GM20431 (cell line): Measurements from ENCODE around the gene ARHGAP8.

Source experiments
- in situ Hi-C: fragments of 300-500 bp; cut with MseI, MboI; formaldehyde crosslinking; loops from one replicate; pipeline ENCODE4 v1.15.0; 2020; ENCODE audit warnings: low sequenced_read_pairs; ENCODE audit not compliant: unreplicated experiment

The ARHGAP8 gene

DNA sequence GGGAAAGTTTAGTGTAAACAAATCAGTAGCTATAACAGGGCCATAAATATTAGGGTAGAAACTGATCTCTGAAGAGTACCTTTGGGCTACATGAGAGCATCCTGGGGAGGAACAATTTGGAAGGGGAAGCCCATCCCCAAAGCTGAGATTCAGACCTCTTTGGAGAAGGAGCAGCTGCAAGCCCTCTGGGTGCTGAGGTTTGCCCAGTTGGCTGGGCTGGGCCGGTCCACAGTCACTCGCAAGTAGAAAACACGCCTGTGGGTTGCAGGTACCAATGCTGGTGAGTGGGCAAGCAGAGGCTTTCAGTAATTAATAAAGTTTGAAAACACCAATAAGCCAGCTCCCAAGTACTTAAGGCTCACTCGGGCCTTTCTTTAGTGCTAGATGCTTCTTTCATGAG, 124.5 kb downstream of the ARHGAP8 start:
- in situ Hi-C loops = no loop called here

DNA sequence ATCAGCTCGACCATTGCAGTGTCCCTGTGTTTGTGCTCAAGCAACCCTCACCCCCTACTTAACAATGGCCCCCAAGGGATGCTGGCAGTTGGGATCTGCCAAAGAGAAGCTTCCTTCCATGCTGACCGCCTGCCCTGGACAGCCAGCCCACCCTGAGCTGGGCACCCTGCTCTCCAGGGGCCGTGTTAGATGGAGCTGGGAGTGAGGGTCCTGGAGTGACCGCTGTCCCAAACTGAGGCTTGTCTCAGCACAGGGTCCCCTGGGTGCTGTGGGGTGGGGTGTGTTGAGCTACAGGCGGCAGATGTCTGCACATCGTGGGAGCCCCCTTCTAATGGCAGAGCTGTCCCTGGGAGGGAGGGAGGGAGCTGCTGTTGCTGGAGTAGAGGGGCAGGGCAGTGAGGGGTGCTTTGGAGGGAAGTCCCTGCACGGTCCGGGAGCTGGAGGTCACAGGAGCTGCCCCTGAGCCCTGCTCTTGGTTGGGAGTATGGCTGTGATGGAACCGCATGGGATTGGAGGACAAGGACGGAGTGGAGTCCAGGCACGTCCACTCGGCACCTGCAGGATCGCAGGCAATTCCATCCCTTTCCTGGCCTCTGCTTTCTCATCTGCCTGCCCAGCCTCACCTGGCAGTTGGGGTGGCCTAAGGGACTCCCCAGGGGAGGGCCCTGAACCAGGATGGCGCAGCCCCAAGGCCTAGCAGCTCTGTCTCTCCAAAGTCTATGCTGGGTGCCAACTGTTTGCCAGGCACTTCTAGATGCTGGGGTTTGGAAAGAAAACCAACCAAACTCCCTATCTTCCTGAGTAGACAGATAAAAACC, 126.3 kb downstream of the ARHGAP8 start:
- in situ Hi-C loops = no loop called here

GRCh38 chr22:44879301-44879680, 126.9 kb downstream of the ARHGAP8 start:
- in situ Hi-C loops = no loop called here

DNA sequence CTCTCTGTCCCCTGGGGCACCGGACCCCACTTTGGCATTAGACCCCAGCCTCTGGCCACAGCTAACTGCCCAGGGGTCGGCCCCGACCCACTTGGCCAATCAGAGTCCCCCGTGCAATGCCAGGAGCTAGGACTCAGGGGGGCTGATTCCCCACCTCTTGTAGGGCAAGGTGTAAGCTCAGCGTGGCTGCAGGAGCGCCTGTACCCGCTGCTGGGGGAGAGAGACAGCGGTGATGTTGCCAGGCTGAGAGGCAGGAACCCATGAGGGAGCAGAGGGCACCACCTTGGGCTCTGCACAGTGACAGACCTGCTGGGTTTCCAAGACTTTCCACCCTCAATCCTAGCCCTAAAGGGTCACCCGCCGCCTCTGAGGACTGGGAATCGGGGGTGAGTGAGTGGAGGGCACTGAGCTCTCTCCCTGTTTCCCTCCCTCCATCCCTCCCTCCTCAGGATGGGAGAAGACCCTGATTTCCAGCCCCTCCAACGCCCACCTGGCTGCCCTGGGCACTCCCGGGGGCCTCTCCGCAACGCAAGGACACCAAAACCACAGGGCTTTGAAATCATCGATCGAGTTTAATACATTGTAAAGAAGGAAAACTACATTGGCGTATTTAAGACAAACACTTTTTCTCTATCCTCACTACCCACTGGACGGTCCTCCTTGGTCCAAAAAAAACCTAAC, 128.4 kb downstream of the ARHGAP8 start:
- in situ Hi-C loops = no loop called here

- in situ Hi-C loops = no loop called here
Measured at GRCh38 chr22:44881624-44882023, 129.2 kb downstream of the ARHGAP8 start.

- in situ Hi-C loops = no loop called here
Measured at GRCh38 chr22:44882226-44882905, 130.0 kb downstream of the ARHGAP8 start.

- in situ Hi-C loops = no loop called here
Measured at GRCh38 chr22:44883011-44883421, 130.6 kb downstream of the ARHGAP8 start.

GRCh38 chr22:44884562-44884961, 132.2 kb downstream of the ARHGAP8 start:
- in situ Hi-C loops = no loop called here

GRCh38 chr22:44884968-44885805, 132.8 kb downstream of the ARHGAP8 start:
- in situ Hi-C loops = no loop called here

- in situ Hi-C loops = no loop called here
Measured at GRCh38 chr22:44885806-44886360, 133.5 kb downstream of the ARHGAP8 start.

- in situ Hi-C loops = no loop called here
Measured at GRCh38 chr22:44887941-44888366, 135.6 kb downstream of the ARHGAP8 start.

DNA sequence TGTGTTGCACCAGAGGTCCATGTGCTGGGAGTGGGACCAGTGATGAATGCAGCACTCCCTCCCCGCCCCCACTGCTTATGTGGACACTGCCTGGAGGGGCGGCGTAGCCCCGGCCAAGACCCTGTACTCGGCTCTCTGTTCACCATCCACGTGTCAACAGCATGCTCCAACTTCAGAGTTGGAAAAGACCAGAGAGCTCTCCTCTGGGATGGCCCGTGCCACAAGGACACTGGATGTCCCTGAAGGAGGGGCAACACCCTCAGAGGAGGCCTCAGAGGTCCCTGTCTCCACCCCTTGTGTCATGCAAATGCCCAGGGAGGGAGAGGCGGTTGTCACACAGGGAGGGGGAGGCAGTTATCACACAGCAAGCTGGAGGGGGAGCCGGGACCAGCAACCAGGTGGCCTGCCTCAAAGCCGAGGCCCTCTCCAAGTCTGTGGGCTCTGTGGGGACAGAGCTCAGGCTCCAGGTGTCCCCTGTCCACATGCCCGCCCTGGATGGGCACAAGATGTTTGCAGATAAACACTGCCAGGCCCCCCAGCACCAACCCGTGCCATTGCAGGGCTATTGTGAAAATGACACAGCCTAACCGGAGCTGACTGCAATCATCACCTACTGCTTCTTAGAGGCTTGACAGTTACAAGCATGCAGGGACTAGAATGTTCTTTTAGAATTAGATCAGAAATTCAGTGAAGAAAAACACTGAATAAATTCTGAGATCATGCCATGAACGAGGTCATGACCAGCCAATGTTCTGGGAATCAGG, 136.3 kb downstream of the ARHGAP8 start:
- in situ Hi-C loops = no loop called here

DNA sequence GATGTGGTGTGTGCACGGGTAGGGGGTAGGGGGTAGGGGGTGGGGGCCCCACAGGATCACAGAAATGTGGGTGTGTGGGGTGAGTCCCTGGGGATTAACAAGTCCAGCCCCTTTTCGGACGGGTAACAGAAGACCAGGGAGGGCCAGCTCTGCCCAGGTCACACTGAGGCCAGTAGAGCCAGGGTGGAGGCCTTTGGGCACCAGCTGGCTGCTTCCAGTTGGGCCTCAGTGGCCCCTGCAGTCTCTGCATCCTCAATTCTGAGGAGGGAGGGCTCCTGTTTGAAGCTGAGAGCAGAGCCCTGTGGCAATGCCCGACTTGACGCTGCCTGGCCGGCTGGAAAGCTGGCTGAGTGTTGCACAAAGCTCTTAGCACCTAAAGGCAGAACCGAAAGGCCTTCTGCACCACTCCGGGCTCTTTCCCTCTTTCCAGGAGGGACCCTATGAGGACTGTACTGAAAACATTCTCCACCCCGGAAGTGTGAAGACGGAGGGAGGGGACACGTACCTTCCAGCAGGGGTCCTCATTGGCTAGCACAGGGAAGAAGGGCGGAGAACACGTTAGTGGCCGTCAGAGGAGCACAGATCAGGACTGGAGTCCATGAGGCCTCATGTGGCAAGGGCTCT, 137.0 kb downstream of the ARHGAP8 start:
- in situ Hi-C loops = no loop called here

GRCh38 chr22:44890416-44891292, 138.3 kb downstream of the ARHGAP8 start:
- in situ Hi-C loops = no loop called here

- in situ Hi-C loops = no loop called here
Measured at GRCh38 chr22:44891293-44891747, 138.9 kb downstream of the ARHGAP8 start.

- in situ Hi-C loops = no loop called here
Measured at GRCh38 chr22:44891791-44892190, 139.4 kb downstream of the ARHGAP8 start.

DNA sequence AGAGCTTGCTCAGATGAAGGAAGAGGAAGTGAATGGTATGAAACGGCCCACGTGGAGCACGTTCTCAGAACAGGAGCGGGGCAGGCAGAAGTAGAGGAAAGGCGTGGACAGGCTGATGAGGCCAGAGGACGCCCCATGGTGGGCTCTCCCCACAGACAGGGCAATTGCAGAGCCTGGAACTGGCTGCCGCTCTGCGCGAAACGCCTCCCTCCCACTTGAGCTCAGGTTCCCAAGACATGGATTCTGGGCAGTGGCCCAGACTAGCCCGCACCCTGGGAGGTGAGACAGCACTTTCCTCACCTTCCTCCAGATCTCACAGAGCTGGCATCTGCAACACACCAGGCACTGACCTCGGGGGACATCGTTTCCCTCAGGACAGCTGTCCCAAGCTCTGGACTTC, 139.9 kb downstream of the ARHGAP8 start:
- in situ Hi-C loops = no loop called here
